AG04450 (cell line): Measurements from ENCODE around the gene PERP. TPM values are rescaled to one million over a fixed set of nuclear protein-coding genes. Genes with fewer than 3 reads are reported as not detected.
A peak's percentile ranks its signal among the peaks of the same experiment; 100 is the strongest.

Source experiments
- CTCF ChIA-PET: fragments of 300-600, 350-600 bp; formaldehyde crosslinking; extraction: SDS; loops from one replicate; lab custom pipeline; 2022; ENCODE audit warnings: antibody characterized with exemption, inconsistent platforms; lab: Charles Lee
- POLR2A ChIA-PET: fragments of 350-600 bp; formaldehyde crosslinking; extraction: SDS; loops from one replicate; lab custom pipeline; 2021; ENCODE audit warnings: antibody characterized with exemption, inconsistent platforms; lab: Yijun Ruan, JAX
- DNase-seq: peaks from one replicate; pipeline ENCODE4 v3.0.0-alpha.2; 2011; ENCODE audit warnings: low read depth, low spot score
- H3K27ac ChIP-seq: one replicate; pipeline ENCODE4 v1.5.1; 2012; ENCODE audit warnings: low read depth, low read length, control low read depth
- H3K27me3 ChIP-seq: one replicate; pipeline ENCODE4 v1.6.0; 2012; ENCODE audit warnings: low read length; ENCODE audit not compliant: control insufficient read depth, insufficient read depth
- H3K4me3 ChIP-seq: 2 replicates; pipeline ENCODE4 v1.5.1; 2011; ENCODE audit warnings: mild to moderate bottlenecking, low read depth, low read length, control low read depth
- H3K9me3 ChIP-seq: 2 replicates; pipeline ENCODE4 v1.5.1; 2012; ENCODE audit warnings: low read length; ENCODE audit not compliant: control insufficient read depth, insufficient read depth
- CTCF ChIP-seq: IDR thresholded peaks from 2 replicates; pipeline ENCODE4 v1.5.1; 2011; ENCODE audit warnings: low read depth, low read length, control low read depth, inconsistent platforms
- polyA plus RNA-seq: library from polyadenylated mRNA; depleted of rRNA; stranded (reverse); fragments of >200 nt; gene quantifications from 2 replicates; pipeline ENCODE4 v1.2.3, GENCODE V29; 2011

Gene PERP
- polyA plus RNA-seq, 1 experiment, result 47.6 TPM

- no peak for DNase-seq
- ChIA-PET CTCF (interaction anchor here (1.0 kb wide), 1 partner anchor 15 kb away, joined by 4 read pairs; no protein-coding TSS in a partner anchor), POLR2A (no interaction called here)
- TF ChIP-seq CTCF, result no peak
- Histone ChIP-seq H3K27ac (no peak overlapping the region), H3K27me3 (no peaks in the 10 kb centered on the region), H3K9me3 (peaks cover 3% of the 10 kb centered on the region; the same call in 1 of the 2 replicates), H3K4me3 (no peak overlapping the region)
Observed at GRCh38 chr6:138093632-138094031, 13.6 kb downstream of the PERP start.

DNA sequence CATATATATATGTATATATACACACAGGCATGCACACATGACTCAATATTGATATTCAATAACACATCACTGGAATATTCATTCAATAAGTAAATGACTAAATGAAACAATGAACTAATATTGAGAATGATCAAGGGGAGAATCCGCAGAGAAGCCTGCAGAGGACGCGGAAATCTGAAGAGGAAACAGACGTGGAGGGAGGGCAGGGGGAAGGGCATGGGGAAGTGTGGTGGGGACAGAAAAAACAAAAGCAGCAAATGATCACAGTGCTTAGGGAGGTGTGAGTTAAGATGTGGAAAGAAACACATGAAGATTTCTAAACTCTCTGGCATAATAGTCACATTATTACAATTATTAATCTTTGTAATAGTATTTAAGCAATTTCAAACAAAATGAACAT lies 14.5 kb downstream of the PERP start:
- ChIA-PET CTCF (interaction anchor here (1.0 kb wide), 1 partner anchor 16 kb away, joined by 4 read pairs; no protein-coding TSS in a partner anchor), POLR2A (no interaction called here)
- Histone ChIP-seq H3K9me3 (no peaks in the 10 kb centered on the region), H3K27me3 (no peaks in the 10 kb centered on the region), H3K4me3 (no peak overlapping the region), H3K27ac (no peak overlapping the region)
- TF ChIP-seq CTCF, result no peak
- no peak for DNase-seq

- H3K4me3 ChIP-seq, result no peak overlapping the region
- ChIA-PET CTCF (interaction anchor here (1.6 kb wide), 1 partner anchor 16 kb away, joined by 4 read pairs; no protein-coding TSS in a partner anchor), POLR2A (interaction anchor here (1.3 kb wide), 1 partner anchor 17 kb away, joined by 5 read pairs; no protein-coding TSS in a partner anchor)
- no peaks in the 10 kb centered on the region for H3K27me3 ChIP-seq
- no peak overlapping the region for H3K27ac ChIP-seq
- DNase-seq, result no peak
- H3K9me3 ChIP-seq, result no peaks in the 10 kb centered on the region
- TF ChIP-seq CTCF, result no peak
Observed at GRCh38 chr6:138089325-138089724, 17.9 kb downstream of the PERP start.

- Histone ChIP-seq H3K4me3 (0 out of 2 replicates have a peak overlapping the region, but pooled peaks have one; percentile 11), H3K9me3 (no peaks in the 10 kb centered on the region), H3K27ac (peak overlapping the region; percentile 86), H3K27me3 (no peaks in the 10 kb centered on the region)
- CTCF ChIA-PET, result interaction anchor here (1.6 to 2.8 kb wide), 2 partner anchors 17 to 20 kb away, joined by 4 to 25 read pairs; no protein-coding TSS in a partner anchor
- DNase-seq, result peak; percentile 87
- no peak for TF ChIP-seq CTCF
- POLR2A ChIA-PET, result interaction anchor here (1.3 kb wide), 1 partner anchor 18 kb away, joined by 5 read pairs; no protein-coding TSS in a partner anchor
Observed at GRCh38 chr6:138088326-138088762, 18.9 kb downstream of the PERP start.

DNA sequence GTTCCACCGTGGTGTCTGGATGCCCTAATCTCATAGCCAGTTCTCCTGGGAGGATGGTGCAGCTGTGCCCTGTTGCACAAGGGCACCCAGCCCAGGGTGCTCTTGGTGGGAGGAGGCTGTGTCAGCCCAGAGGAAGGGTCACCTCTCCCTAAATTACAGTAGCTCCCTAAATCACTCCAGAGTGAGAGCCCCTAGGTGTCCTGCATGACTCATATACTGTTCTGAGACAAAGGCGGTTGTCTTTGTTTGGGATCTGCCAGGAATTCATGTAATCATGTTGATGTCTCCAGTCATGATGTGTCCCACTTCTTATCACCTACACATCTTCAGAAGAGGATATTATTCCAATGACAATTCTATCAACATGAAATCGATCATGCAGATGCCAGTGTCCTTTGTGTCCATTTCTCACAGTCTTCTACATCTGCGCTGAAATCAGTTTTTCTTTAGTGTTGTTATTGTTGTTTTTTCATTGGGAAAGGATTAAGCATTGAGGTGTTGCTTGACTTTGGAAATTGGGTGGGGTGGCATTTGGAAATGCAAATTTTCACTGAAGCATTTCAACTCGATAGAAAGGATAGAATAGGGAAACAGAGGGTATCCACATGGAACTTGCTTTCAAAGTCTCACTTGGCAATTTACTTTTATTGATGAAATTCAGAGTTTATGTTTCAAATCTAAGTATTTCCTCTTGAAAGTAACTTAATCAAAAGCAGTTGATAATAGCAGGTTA lies 19.5 kb downstream of the PERP start:
- Histone ChIP-seq H3K27me3 (no peaks in the 10 kb centered on the region), H3K9me3 (no peaks in the 10 kb centered on the region), H3K4me3 (no peak overlapping the region), H3K27ac (no peak overlapping the region)
- POLR2A ChIA-PET, result no interaction called here
- CTCF ChIA-PET, result interaction anchor here (0.9 to 2.8 kb wide), 5 partner anchors 21 to 143 kb away, joined by 4 to 25 read pairs (median 6); no protein-coding TSS in a partner anchor
- TF ChIP-seq CTCF, result no peak
- DNase-seq, result no peak
